ENCODE measurements around the gene FJX1.

Gene FJX1

GRCh38 chr11:35629914-35630313 is 11.7 kb downstream of the FJX1 start:
- TF ChIP-seq, protein P1, sequence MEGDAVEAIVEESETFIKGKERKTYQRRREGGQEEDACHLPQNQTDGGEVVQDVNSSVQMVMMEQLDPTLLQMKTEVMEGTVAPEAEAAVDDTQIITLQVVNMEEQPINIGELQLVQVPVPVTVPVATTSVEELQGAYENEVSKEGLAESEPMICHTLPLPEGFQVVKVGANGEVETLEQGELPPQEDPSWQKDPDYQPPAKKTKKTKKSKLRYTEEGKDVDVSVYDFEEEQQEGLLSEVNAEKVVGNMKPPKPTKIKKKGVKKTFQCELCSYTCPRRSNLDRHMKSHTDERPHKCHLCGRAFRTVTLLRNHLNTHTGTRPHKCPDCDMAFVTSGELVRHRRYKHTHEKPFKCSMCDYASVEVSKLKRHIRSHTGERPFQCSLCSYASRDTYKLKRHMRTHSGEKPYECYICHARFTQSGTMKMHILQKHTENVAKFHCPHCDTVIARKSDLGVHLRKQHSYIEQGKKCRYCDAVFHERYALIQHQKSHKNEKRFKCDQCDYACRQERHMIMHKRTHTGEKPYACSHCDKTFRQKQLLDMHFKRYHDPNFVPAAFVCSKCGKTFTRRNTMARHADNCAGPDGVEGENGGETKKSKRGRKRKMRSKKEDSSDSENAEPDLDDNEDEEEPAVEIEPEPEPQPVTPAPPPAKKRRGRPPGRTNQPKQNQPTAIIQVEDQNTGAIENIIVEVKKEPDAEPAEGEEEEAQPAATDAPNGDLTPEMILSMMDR (IDR thresholded peaks at IDR 0.05; ENCODE audit: low read depth, low read length): no peak
- peak; percentile 88 for DNase-seq (ENCODE audit: extremely low read depth, low read depth)

DNA sequence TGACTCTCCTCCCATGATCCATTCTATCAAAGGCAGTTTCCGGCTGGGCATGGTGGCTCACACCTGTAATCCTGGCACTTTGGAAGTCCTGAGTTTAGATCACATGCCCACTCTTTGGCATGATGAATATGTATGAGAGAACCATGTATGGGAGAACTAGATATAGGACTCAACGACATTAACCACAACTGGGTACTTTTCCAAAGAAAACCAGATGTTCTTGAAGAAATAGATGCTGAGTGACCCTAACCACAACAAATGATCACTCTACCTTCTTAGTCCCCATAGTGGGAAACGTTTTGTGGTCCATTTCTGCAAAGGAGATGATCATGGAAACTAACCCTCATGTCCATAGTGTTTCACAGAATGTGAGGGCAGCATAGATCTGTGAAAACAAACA is 13.6 kb downstream of the FJX1 start:
- no peak for DNase-seq (ENCODE audit: extremely low read depth, low read depth)
- TF ChIP-seq, protein P1 (IDR thresholded peaks at IDR 0.05; ENCODE audit: low read depth, low read length): no peak

DNA sequence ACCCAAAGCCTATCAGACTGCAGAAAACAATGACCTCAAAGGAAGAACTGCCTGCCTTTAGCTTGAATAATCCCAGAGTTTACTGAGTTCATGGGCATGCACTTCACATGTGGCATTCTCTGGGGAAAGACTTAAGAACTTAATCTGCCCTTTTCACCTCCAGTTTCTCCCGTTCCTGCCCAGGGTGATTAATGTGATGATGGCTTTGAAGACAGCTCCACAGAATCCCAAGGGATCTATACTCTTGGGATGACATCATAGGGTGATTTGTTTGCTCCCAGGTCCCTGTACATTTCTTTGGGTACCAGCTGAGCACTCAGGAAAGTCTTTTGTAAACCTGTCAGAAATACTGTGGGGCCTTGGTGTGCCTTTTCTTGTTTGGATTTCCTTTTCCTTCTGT is 14.0 kb downstream of the FJX1 start:
- no peak for DNase-seq (ENCODE audit: extremely low read depth, low read depth)
- TF ChIP-seq, protein P1 (IDR thresholded peaks at IDR 0.05; ENCODE audit: low read depth, low read length): no peak

- DNase-seq (ENCODE audit: extremely low read depth, low read depth): no peak
- TF ChIP-seq, protein P1 (IDR thresholded peaks at IDR 0.05; ENCODE audit: low read depth, low read length): no peak
Measured at GRCh38 chr11:35633827-35634423, 15.7 kb downstream of the FJX1 start.

GRCh38 chr11:35635933-35636332 is 17.7 kb downstream of the FJX1 start:
- TF ChIP-seq, protein P1 (IDR thresholded peaks at IDR 0.05; ENCODE audit: low read depth, low read length): no peak
- DNase-seq (ENCODE audit: extremely low read depth, low read depth): no peak

- DNase-seq (ENCODE audit: extremely low read depth, low read depth): no peak
- TF ChIP-seq, protein P1 (IDR thresholded peaks at IDR 0.05; ENCODE audit: low read depth, low read length): no peak
Measured at GRCh38 chr11:35639591-35640179, 21.4 kb downstream of the FJX1 start.

GRCh38 chr11:35641171-35641897 is 23.1 kb downstream of the FJX1 start:
- no peak for DNase-seq (ENCODE audit: extremely low read depth, low read depth)
- TF ChIP-seq, protein P1 (IDR thresholded peaks at IDR 0.05; ENCODE audit: low read depth, low read length): no peak
